Vagina (tissue), 2 donors: ENCODE results near the gene JAKMIP1. TPM values are rescaled to one million over a fixed set of nuclear protein-coding genes. Genes with fewer than 3 reads are reported as not detected.

Source experiments
- DNase-seq, 2 donors: peaks; one replicate each; pipeline ENCODE4 v3.0.0-alpha.2; 2017; ENCODE audit errors: extremely low spot score in 2 of 2
- H3K27ac ChIP-seq: fragments of 200-600 bp; sonication (generic); one replicate; pipeline ENCODE4 v1.5.1; 2019
- H3K27me3 ChIP-seq: fragments of 200-600 bp; sonication (generic); one replicate; pipeline ENCODE4 v1.5.1; 2019
- H3K36me3 ChIP-seq, 2 donors: fragments of 200-600 bp; sonication (generic); one replicate each; pipeline ENCODE4 v1.5.1; 2017 to 2019
- H3K4me1 ChIP-seq: fragments of 200-600 bp; sonication (generic); one replicate; pipeline ENCODE4 v1.5.1; 2019
- H3K4me3 ChIP-seq, 2 donors: fragments of 200-600 bp; sonication (generic); 1 replicate in 1 of 2; 2 replicates in 1 of 2; pipeline ENCODE4 v1.5.1; 2016 to 2019
- H3K9me3 ChIP-seq: fragments of 200-600 bp; sonication (generic); one replicate; pipeline ENCODE4 v1.5.1; 2019
- CTCF ChIP-seq, 3 experiments: fragments of 450-650 bp in 2 of 3; fragments of 200-600 bp in 1 of 3; sonication (generic) in 1 of 3; IDR thresholded peaks; one replicate each; pipeline ENCODE4 v1.5.1; 2017 to 2019; ENCODE audit warnings: antibody characterized with exemption in 3 of 3, mild to moderate bottlenecking in 2 of 3, moderate library complexity in 2 of 3
- POLR2A ChIP-seq, 2 donors: fragments of 450-650 bp; IDR thresholded peaks; one replicate each; pipeline ENCODE4 v1.6.1; 2017; ENCODE audit warnings: antibody characterized with exemption in 2 of 2, mild to moderate bottlenecking in 2 of 2, moderate library complexity in 2 of 2
- POLR2AphosphoS5 ChIP-seq, 2 donors: sonication (generic); formaldehyde crosslinking; IDR thresholded peaks; one replicate each; pipeline ENCODE4 v1.9.0; 2017; ENCODE audit warnings: antibody characterized with exemption in 2 of 2, mild to moderate bottlenecking in 2 of 2, low read depth in 1 of 2; ENCODE audit not compliant: insufficient read depth in 1 of 2
- intact Hi-C: fragments of 100-400 bp; cut with DNase I; formaldehyde crosslinking; loops from one replicate; pipeline ENCODE4 v1.15.1; 2023
- total RNA-seq: library from RNA; depleted of rRNA; stranded (reverse); fragments of >200 nt; gene quantifications from one replicate; pipeline ENCODE4 v1.2.3, GENCODE V29; 2016

The JAKMIP1 gene
- total RNA-seq, 1 donor from 2014 or later = 5.2 TPM

- H3K4me3 ChIP-seq = no peak overlapping the region
- H3K27ac ChIP-seq = no peak overlapping the region
- H3K36me3 ChIP-seq = no peaks in the 10 kb centered on the region
- H3K4me1 ChIP-seq = no peaks in the 10 kb centered on the region
- TF ChIP-seq CTCF (IDR thresholded peaks at IDR 0.05) (no peak), POLR2AphosphoS5 (IDR thresholded peaks at IDR 0.05; ENCODE audit: insufficient read depth in 1 of 2, low read depth in 1 of 2) (no peak), POLR2A (IDR thresholded peaks at IDR 0.05) (no peak)
- H3K9me3 ChIP-seq = no peaks in the 10 kb centered on the region
- intact Hi-C loops = loop anchor here (10.0 kb wide), 1 partner anchor 335 kb away; no protein-coding TSS in a partner anchor
- no peak for DNase-seq
- no peaks in the 10 kb centered on the region for H3K27me3 ChIP-seq
Measured at GRCh38 chr4:5989236-5990225, 210.8 kb downstream of the JAKMIP1 start.

- Histone ChIP-seq H3K9me3 (no peaks in the 10 kb centered on the region), H3K27me3 (no peaks in the 10 kb centered on the region), H3K4me1 (no peaks in the 10 kb centered on the region), H3K4me3 (no peak overlapping the region), H3K36me3 (no peaks in the 10 kb centered on the region), H3K27ac (no peak overlapping the region)
- DNase-seq = no peak
- intact Hi-C loops = no loop called here
- TF ChIP-seq CTCF (IDR thresholded peaks at IDR 0.05) = no peak
- TF ChIP-seq POLR2A (IDR thresholded peaks at IDR 0.05) = no peak
- TF ChIP-seq POLR2AphosphoS5 (IDR thresholded peaks at IDR 0.05; ENCODE audit: insufficient read depth in 1 of 2, low read depth in 1 of 2) = no peak
Measured at GRCh38 chr4:5988086-5988845, 212.1 kb downstream of the JAKMIP1 start.

GRCh38 chr4:5984843-5985242, 215.5 kb downstream of the JAKMIP1 start:
- intact Hi-C loops = no loop called here

GRCh38 chr4:5982156-5982973, 218.0 kb downstream of the JAKMIP1 start:
- TF ChIP-seq CTCF (IDR thresholded peaks at IDR 0.05) = no peak
- TF ChIP-seq POLR2A (IDR thresholded peaks at IDR 0.05) = no peak
- TF ChIP-seq POLR2AphosphoS5 (IDR thresholded peaks at IDR 0.05; ENCODE audit: insufficient read depth in 1 of 2, low read depth in 1 of 2) = no peak
- intact Hi-C loops = no loop called here
- Histone ChIP-seq H3K4me1 (no peaks in the 10 kb centered on the region), H3K36me3 (no peaks in the 10 kb centered on the region), H3K4me3 (no peak overlapping the region), H3K27me3 (no peaks in the 10 kb centered on the region), H3K9me3 (no peaks in the 10 kb centered on the region), H3K27ac (no peak overlapping the region)
- DNase-seq = no peak

More at GRCh38 chr4:5984843-5985242, 215.5 kb downstream of the JAKMIP1 start:
- H3K4me1 ChIP-seq = no peaks in the 10 kb centered on the region
- no peaks in the 10 kb centered on the region for H3K36me3 ChIP-seq
- H3K9me3 ChIP-seq = no peaks in the 10 kb centered on the region
- no peaks in the 10 kb centered on the region for H3K27me3 ChIP-seq
- DNase-seq = no peak
- TF ChIP-seq POLR2AphosphoS5 (IDR thresholded peaks at IDR 0.05; ENCODE audit: insufficient read depth in 1 of 2, low read depth in 1 of 2) (no peak), POLR2A (IDR thresholded peaks at IDR 0.05) (no peak), CTCF (IDR thresholded peaks at IDR 0.05) (no peak)
- no peak overlapping the region for H3K27ac ChIP-seq
- H3K4me3 ChIP-seq = no peak overlapping the region
